Endothelial cell of umbilical vein (primary cell): ENCODE results near the gene AFG1L. TPM values are rescaled to one million over a fixed set of nuclear protein-coding genes. Genes with fewer than 3 reads are reported as not detected.

Experiments used
- BruUV-seq: library from RNA; stranded (reverse); fragments of 400-500 nt; replicated peaks from 2 replicates; lab custom pipeline; 2021; lab: Mats Ljungman, UMichigan
- CTCF ChIA-PET: fragments of 300-600, 350-600 bp; sonication (Branson Sonifier 250); formaldehyde crosslinking; loops from one replicate; lab custom pipeline; 2021; ENCODE audit warnings: antibody characterized with exemption, inconsistent platforms; lab: Charles Lee
- POLR2A ChIA-PET: fragments of 300-600, 350-600 bp; sonication (Branson Sonifier 250); formaldehyde crosslinking; loops from one replicate; lab custom pipeline; 2021; ENCODE audit warnings: antibody characterized with exemption, inconsistent platforms; lab: Charles Lee
- DNase-seq: peaks from one replicate; pipeline ENCODE4 v3.0.0-alpha.2; 2011; ENCODE audit warnings: low read depth, low spot score
- FAIRE-seq: peaks from 2 replicates; lab custom pipeline; 2011; peaks lifted over from hg19 to GRCh38; lab: Jason Lieb, UNC
- H2AFZ ChIP-seq: 2 replicates; pipeline ENCODE4 v1.6.0; 2012; ENCODE audit warnings: low read depth, low read length, control low read depth, inconsistent platforms
- H3K27ac ChIP-seq: 2 replicates; pipeline ENCODE4 v1.5.1; 2011; ENCODE audit warnings: low read depth, mild to moderate bottlenecking, control low read depth, low read length, moderate library complexity; ENCODE audit not compliant: insufficient read depth
- H3K27me3 ChIP-seq, 2 experiments: 2 replicates each; pipeline versions ENCODE4 v1.6.0 to v1.6.1; 2011; ENCODE audit warnings: low read length in 2 of 2, mixed read lengths in 1 of 2; ENCODE audit not compliant: control insufficient read depth in 2 of 2, insufficient read depth in 2 of 2
- H3K36me3 ChIP-seq, 2 experiments: 2 replicates in 1 of 2; 3 replicates in 1 of 2; pipeline ENCODE4 v1.5.1; 2011; ENCODE audit warnings: low read length in 2 of 2, mild to moderate bottlenecking in 1 of 2, moderate library complexity in 1 of 2; ENCODE audit not compliant: control insufficient read depth in 2 of 2, insufficient read depth in 2 of 2; ENCODE audit errors: extremely low read depth in 1 of 2
- H3K4me1 ChIP-seq: 3 replicates; pipeline ENCODE4 v1.5.1; 2011; ENCODE audit warnings: mild to moderate bottlenecking, low read length; ENCODE audit not compliant: control insufficient read depth, insufficient read depth; ENCODE audit errors: extremely low read depth
- H3K4me2 ChIP-seq: 2 replicates; pipeline ENCODE4 v1.6.1; 2011; ENCODE audit warnings: low read length, control low read depth, mixed read lengths; ENCODE audit not compliant: insufficient read depth
- H3K4me3 ChIP-seq, 3 experiments: fragments of 200-600 bp in 1 of 3; sonication (generic), shearing (Covaris generic) in 1 of 3; replicated peaks in 1 of 3; 2 replicates each; pipeline ENCODE4 v1.5.1; 2011 to 2016; ENCODE audit warnings: control low read depth in 3 of 3, low read length in 3 of 3, mild to moderate bottlenecking in 2 of 3, inconsistent platforms in 1 of 3, low read depth in 1 of 3, moderate library complexity in 1 of 3; ENCODE audit not compliant: insufficient read depth in 1 of 3
- H3K79me2 ChIP-seq: 2 replicates; pipeline ENCODE4 v1.6.0; 2012; ENCODE audit warnings: low read length, inconsistent platforms; ENCODE audit not compliant: control insufficient read depth, insufficient read depth
- H3K9ac ChIP-seq: replicated peaks from 2 replicates; pipeline ENCODE3; 2011; ENCODE audit warnings: low read length, control low read depth; ENCODE audit not compliant: insufficient read depth; ENCODE audit errors: extremely low read depth
- H3K9me1 ChIP-seq: replicated peaks from 3 replicates; pipeline ENCODE4 v1.6.0; 2011; ENCODE audit warnings: mild to moderate bottlenecking, low read length; ENCODE audit not compliant: control insufficient read depth, insufficient read depth; ENCODE audit errors: extremely low read depth
- H3K9me3 ChIP-seq: replicated peaks from 2 replicates; pipeline ENCODE4 v1.5.1; 2012; ENCODE audit warnings: low read length, inconsistent platforms; ENCODE audit not compliant: control insufficient read depth, insufficient read depth
- H4K20me1 ChIP-seq: replicated peaks from 2 replicates; pipeline ENCODE3; 2011; ENCODE audit warnings: mild to moderate bottlenecking, low read length; ENCODE audit not compliant: control insufficient read depth, insufficient read depth; ENCODE audit errors: extremely low read depth
- CTCF ChIP-seq, 2 donors: IDR thresholded peaks; 1 replicate in 1 of 2; 2 replicates in 1 of 2; pipeline ENCODE4 v1.5.1; 2011; ENCODE audit warnings: low read length in 2 of 2, mild to moderate bottlenecking in 2 of 2, moderate library complexity in 2 of 2, control low read depth in 1 of 2, inconsistent platforms in 1 of 2, low read depth in 1 of 2; ENCODE audit not compliant: insufficient read depth in 1 of 2; ENCODE audit errors: extremely low read depth in 1 of 2
- EZH2 ChIP-seq: IDR thresholded peaks from 2 replicates; pipeline ENCODE4 v1.6.1; 2012; ENCODE audit warnings: borderline replicate concordance, low read depth, mild to moderate bottlenecking, moderate library complexity, low read length, inconsistent platforms; ENCODE audit not compliant: severe bottlenecking
- FOS ChIP-seq: IDR thresholded peaks from 2 replicates; pipeline ENCODE4 v1.6.1; 2011; ENCODE audit warnings: mild to moderate bottlenecking, low read length, moderate library complexity, borderline replicate concordance; ENCODE audit not compliant: insufficient read depth
- GATA2 ChIP-seq: IDR thresholded peaks from 2 replicates; pipeline ENCODE4 v1.7.0; 2011; ENCODE audit warnings: low read depth, mild to moderate bottlenecking, moderate library complexity, mixed read lengths, low read length; ENCODE audit not compliant: insufficient read length, insufficient read depth
- JUN ChIP-seq: IDR thresholded peaks from 2 replicates; pipeline ENCODE4 v1.6.1; 2011; ENCODE audit warnings: borderline replicate concordance, low read depth; ENCODE audit not compliant: insufficient read length, insufficient read depth
- MAX ChIP-seq: IDR thresholded peaks from 2 replicates; pipeline ENCODE4 v1.6.1; 2011; ENCODE audit not compliant: insufficient read depth, insufficient read length
- MYC ChIP-seq: IDR thresholded peaks from one replicate; pipeline ENCODE4 v1.6.1; 2011; ENCODE audit warnings: mild to moderate bottlenecking, low read depth, low read length
- POLR2A ChIP-seq: IDR thresholded peaks from 2 replicates; pipeline ENCODE4 v1.6.1; 2012; ENCODE audit warnings: low read depth, mild to moderate bottlenecking, control low read depth, low read length
- POLR2AphosphoS5 ChIP-seq: IDR thresholded peaks from 2 replicates; pipeline ENCODE4 v1.6.1; 2012; ENCODE audit warnings: low read depth, mild to moderate bottlenecking, control low read depth, low read length, moderate library complexity; ENCODE audit not compliant: insufficient read depth
- dilution Hi-C: fragments of 300-500 bp; cut with MboI; formaldehyde crosslinking; loops from one replicate; pipeline ENCODE4 v1.15.0; 2019; ENCODE audit warnings: low sequenced_read_pairs; ENCODE audit not compliant: extremely low pct_ligation_motif_present
- intact Hi-C: fragments of 100-400 bp; cut with micrococcal nuclease; formaldehyde crosslinking; loops from one replicate; pipeline ENCODE4 v1.10.0; 2022
- polyA plus RNA-seq, 4 experiments: library from polyadenylated mRNA; depleted of rRNA in 3 of 4; stranded (reverse) in 3 of 4; unstranded in 1 of 4; fragments of >200 nt; gene quantifications; 2 replicates each; pipeline versions ENCODE4 v1.2.1 to v1.2.3, GENCODE V29; 2011 to 2012; ENCODE audit warnings: missing spikeins in 1 of 4
- total RNA-seq: library from RNA; stranded (reverse); gene quantifications from 2 replicates; pipeline ENCODE4 v1.2.3, GENCODE V29; 2021

Gene AFG1L
- total and polyA plus RNA-seq, 2 donors (not counting 3 experiments of a cell fraction or from before 2014, with no cell fraction given) = 1.0 to 6.2 TPM

GRCh38 chr6:108330806-108331205 is 36.0 kb downstream of the AFG1L start:
- no peaks in the 10 kb centered on the region for H3K27me3 ChIP-seq
- H3K9me3 ChIP-seq = no peaks in the 10 kb centered on the region
- H3K4me2 ChIP-seq = no peak overlapping the region
- no TSS peak for BruUV-seq
- H3K27ac ChIP-seq = no peak overlapping the region
- ChIA-PET POLR2A (no interaction called here), CTCF (interaction anchor here (0.6 to 0.8 kb wide), 2 partner anchors 167 to 176 kb away, joined by 3 read pairs; no protein-coding TSS in a partner anchor)
- no peaks in the 10 kb centered on the region for H3K36me3 ChIP-seq
- no peaks in the 10 kb centered on the region for H3K79me2 ChIP-seq
- no peak for TF ChIP-seq JUN
- TF ChIP-seq GATA2 = no peak
- no peak for TF ChIP-seq EZH2
- no peak for TF ChIP-seq POLR2A
- TF ChIP-seq MAX = no peak
- TF ChIP-seq CTCF (IDR thresholded peaks at IDR 0.05; ENCODE audit: extremely low read depth in 1 of 2, insufficient read depth in 1 of 2, low read depth in 1 of 2, low read length in 2 of 2) = no peak
- TF ChIP-seq POLR2AphosphoS5 = no peak
- TF ChIP-seq MYC = no peak
- no peak for TF ChIP-seq FOS
- dilution Hi-C loops = no loop called here
- DNase-seq (no peak), FAIRE-seq (no peak)
- no peak overlapping the region for H2AFZ ChIP-seq
- no peak overlapping the region for H3K4me3 ChIP-seq
- no peaks in the 10 kb centered on the region for H3K9me1 ChIP-seq
- intact Hi-C loops = no loop called here
- H3K9ac ChIP-seq = no peak overlapping the region
- no peaks in the 10 kb centered on the region for H3K4me1 ChIP-seq
- H4K20me1 ChIP-seq = no peaks in the 10 kb centered on the region
